ENCODE data around the gene AGPAT1.

- TF ChIP-seq CTCF (IDR thresholded peaks at IDR 0.05): no peak
- TF ChIP-seq EP300 (IDR thresholded peaks at IDR 0.05): no peak
- TF ChIP-seq POLR2AphosphoS5 (IDR thresholded peaks at IDR 0.05): no peak
- TF ChIP-seq POLR2A (IDR thresholded peaks at IDR 0.05): no peak
Observed at GRCh38 chr6:32198345-32198696, 22.4 kb upstream of the AGPAT1 start.

Measured in stomach (tissue), 4 donors.